ENCODE results near the gene CFAP46. TPM values are rescaled to one million over a fixed set of nuclear protein-coding genes. Genes with fewer than 3 reads are reported as not detected.
"Not testable (repeated sequence)": the region's sequence is repeated elsewhere in the genome, so short reads cannot be mapped to it uniquely, and the experiment has no call there.

The CFAP46 gene
- total RNA-seq, 1 donor from 2014 or later = 1.9 TPM

- DNase-seq = no peak
Measured at GRCh38 chr10:132962623-132963429, 20.5 kb upstream of the CFAP46 start.

- DNase-seq = no peak
Measured at GRCh38 chr10:132961787-132962622, 19.6 kb upstream of the CFAP46 start.

GRCh38 chr10:132961420-132961786 lies 19.0 kb upstream of the CFAP46 start:
- DNase-seq = no peak

- DNase-seq = no peak
Measured at GRCh38 chr10:132960631-132961419, 18.5 kb upstream of the CFAP46 start.

GRCh38 chr10:132960071-132960472 lies 17.7 kb upstream of the CFAP46 start:
- no peak for DNase-seq

GRCh38 chr10:132959559-132959961 lies 17.2 kb upstream of the CFAP46 start:
- no peak for DNase-seq

- no peak for DNase-seq
Measured at GRCh38 chr10:132958883-132959558, 16.7 kb upstream of the CFAP46 start.

GRCh38 chr10:132957981-132958882 lies 15.9 kb upstream of the CFAP46 start:
- no peak for DNase-seq

GRCh38 chr10:132957131-132957530 lies 14.8 kb upstream of the CFAP46 start:
- DNase-seq = no peak

- DNase-seq = not testable (repeated sequence)
Measured at GRCh38 chr10:132956259-132956658, 13.9 kb upstream of the CFAP46 start.

- no peak for DNase-seq
Measured at GRCh38 chr10:132955479-132955878, 13.1 kb upstream of the CFAP46 start.

- no peak for DNase-seq
Measured at GRCh38 chr10:132953428-132953827, 11.1 kb upstream of the CFAP46 start.

- DNase-seq = no peak
Measured at GRCh38 chr10:132951926-132952325, 9.6 kb upstream of the CFAP46 start.

- no peak for DNase-seq
Measured at GRCh38 chr10:132948351-132948750, 6.0 kb upstream of the CFAP46 start.

GRCh38 chr10:132947843-132948242 lies 5.5 kb upstream of the CFAP46 start:
- no peak for DNase-seq

- DNase-seq = no peak
Measured at GRCh38 chr10:132946806-132947546, 4.6 kb upstream of the CFAP46 start.

- no peak for DNase-seq
Measured at GRCh38 chr10:132946311-132946710, 3.9 kb upstream of the CFAP46 start.

- DNase-seq = no peak
Measured at GRCh38 chr10:132945894-132946255, 3.5 kb upstream of the CFAP46 start.

GRCh38 chr10:132945125-132945893 lies 2.9 kb upstream of the CFAP46 start:
- DNase-seq = no peak

GRCh38 chr10:132944510-132944909 lies 2.1 kb upstream of the CFAP46 start:
- no peak for DNase-seq

Measured in occipital lobe (tissue), 2 donors.